ENCODE results near the gene RASSF9.
A peak's percentile ranks its signal among the peaks of the same experiment; 100 is the strongest.

RASSF9 gene

DNA sequence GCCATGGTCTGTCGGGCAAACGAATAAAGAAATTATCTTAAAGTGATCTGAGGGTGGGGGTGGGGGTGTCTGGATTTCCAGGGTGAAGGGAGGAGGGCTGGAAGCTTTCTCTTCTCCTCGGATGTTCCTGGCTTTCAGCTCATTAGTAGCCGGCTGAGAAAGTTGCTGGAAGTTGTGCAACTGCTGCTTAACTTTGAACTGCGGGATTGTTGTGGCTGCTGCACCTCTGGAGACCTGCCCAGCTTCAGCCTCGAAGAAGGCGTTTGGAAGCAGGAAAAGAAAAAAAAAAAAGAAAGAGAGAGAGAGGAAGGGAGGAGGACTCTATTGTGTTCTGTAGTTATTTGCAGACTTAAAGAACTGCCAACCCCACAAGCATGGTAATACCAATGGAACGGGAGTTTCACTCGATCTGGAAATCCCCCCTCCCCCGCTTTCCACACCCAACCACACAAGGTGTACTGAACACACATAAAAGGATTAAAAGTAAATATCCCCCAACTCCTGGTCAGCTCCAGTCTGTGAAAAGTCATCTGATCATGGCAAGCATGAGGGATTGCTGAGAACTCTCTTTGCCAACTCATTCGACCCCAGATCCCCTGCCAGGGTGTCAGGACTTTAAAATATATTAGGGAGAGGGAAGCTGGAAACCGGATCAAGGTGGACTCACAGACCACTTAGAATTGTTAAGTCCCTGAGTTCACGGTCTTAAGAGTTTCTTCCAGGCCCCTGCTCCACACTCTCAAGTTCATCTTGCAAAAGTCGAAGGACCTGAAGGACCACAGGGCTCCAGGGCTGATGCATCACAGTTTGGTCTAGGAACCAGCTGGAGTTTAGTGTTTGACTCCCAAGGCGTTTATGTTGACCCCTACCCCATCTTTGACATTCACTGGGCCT is at the start of gene RASSF9:
RASSF9 (minus strand) TSS at position 213 of the 894 bp plus-strand sequence; CDS start at position 5, 208 bp downstream.
- DNase-seq (ENCODE audit: low read depth) = peak; percentile 67

DNA sequence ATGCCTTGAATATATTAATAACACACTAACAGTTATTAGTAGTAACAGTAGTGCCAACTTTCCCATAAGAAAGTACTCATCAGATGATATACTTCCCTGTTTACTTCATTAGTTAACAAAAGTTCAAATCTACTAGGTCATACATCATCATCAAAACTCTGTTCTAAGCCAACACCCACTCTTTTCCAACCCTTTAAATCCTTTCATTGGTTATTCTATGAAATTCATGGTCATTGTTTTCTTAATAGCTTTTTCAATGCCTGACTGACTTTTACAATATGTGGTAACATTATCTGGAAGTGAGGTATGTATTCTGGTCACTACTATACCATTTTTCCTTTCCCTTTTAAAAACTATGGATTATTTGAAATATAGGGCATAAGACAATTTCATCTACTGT is 47.6 kb upstream of the RASSF9 start:
- DNase-seq (ENCODE audit: low read depth) = no peak

DNA sequence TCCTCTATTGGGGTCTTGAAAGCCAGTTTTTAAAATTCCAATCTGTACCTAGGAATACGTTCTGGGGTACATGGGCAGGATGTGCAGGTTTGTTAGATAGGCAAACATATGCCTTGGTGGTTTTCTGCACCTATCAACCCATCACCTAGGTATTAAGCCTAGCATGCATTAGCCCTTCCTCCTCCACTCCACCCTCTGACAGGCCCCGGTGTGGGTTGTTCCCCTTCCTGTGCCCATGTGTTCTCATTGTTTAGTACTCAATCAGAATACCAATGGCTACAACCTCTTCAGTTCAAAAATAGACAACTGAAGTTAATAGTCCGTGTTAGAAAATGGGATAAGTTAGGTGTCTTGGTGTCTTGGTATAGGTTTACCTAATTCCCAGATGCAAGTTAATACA is 41.2 kb upstream of the RASSF9 start:
- DNase-seq (ENCODE audit: low read depth) = no peak

DNA sequence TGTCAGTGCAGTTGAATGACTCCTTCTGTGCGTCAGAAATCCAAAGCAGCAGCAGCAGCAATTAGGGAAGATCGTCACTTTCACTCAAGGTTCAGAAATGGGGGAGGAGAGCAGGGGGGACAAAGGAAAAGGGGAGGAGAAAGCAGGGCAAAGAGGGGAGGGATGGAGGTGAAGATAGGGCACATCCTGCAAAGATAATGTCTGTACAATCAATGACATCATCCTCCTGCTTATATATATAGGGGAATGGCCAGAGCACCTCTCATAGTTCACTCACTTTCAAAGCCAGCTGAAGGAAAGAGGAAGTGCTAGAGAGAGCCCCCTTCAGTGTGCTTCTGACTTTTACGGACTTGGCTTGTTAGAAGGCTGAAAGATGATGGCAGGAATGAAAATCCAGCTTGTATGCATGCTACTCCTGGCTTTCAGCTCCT is 37.8 kb upstream of the RASSF9 start, which contains the start of gene NTS:
NTS (plus strand) TSS at position 265 of the 431 bp plus-strand sequence; CDS start at position 374, 109 bp downstream.
- DNase-seq (ENCODE audit: low read depth) = no peak

DNA sequence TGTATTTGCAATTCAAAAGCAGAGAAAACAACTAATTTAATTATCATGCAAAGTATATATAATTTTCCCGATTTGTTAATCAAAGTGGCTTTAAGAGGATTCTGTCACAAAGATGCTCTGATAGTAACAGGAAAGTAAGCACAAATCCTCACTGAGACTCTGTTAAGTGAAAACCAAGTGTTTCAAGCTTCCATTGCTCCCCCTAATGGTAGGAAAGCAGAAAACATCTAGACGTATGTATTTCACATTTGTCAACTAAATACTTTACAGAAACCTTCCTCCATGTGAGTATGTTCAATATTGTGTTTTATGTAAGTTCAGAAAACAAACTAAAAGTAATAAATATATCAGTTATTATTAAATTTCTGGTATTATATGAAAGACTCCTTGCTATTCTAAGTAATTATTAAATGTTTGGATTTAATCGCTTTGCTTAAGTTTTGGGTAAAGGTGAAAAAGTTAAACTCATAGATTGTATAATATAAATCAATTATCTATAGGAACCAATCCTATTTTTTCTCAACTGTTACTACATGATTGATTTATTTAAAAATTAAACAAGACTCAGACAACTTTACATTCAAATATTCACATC is 36.4 kb upstream of the RASSF9 start:
- peak; percentile 28 for DNase-seq (ENCODE audit: low read depth)

DNA sequence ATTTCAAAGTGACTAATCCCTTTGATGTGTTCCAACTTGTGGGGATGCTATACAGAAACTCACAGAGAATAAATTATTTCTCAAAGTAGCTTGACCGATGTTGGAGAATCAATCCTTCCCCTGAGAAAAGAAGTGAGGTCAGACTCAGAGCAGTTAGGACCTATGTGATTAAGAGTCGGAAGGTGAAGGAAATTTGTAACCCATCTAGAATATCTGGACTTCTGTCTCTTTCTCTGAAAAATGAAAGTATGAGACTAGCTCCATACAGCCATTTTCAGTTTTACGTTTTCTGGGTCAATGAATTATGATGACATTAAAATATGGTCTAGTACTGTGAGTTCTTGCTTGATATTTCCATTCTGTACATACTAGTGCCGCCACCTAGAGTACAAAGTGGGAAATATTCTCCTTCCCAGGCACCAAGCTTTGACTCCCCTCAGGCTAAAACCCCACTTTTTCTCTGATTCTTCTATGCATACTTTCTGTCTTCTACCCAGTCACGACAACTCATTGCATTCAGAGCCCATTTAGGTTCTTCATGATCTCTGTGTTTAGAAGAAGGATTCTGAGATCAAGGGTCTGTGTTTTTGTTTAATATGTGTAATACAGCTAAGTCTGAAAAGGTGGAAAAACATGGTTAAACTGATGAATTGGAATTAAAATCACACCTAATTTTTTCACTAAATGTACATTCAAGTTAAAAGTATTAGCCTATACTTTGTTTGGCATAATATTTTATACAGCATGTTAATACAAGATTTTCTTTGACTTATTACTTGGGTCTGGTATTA is 31.0 kb upstream of the RASSF9 start:
- peak; percentile 31 for DNase-seq (ENCODE audit: low read depth)

DNA sequence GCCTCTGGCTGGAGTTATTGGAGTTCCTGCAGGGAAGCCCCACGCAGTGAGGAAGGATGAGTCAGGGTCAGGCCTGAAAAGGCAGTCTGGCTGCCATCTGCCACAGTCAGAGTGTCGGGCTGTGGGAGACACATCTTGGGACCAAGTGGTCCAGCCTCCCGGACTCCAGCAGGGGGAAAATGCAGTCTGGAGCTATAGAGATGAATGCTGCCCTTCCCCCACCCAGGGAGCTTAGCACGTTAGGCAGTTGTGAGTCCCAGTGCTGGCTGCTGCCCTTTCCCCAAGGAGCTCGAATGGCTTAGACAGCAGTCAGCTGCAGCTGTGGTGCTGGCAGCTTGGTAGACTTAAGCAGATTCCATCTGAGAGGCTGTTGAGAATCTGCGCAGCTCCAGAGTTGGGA is 29.7 kb upstream of the RASSF9 start:
- peak; percentile 31 for DNase-seq (ENCODE audit: low read depth)

DNA sequence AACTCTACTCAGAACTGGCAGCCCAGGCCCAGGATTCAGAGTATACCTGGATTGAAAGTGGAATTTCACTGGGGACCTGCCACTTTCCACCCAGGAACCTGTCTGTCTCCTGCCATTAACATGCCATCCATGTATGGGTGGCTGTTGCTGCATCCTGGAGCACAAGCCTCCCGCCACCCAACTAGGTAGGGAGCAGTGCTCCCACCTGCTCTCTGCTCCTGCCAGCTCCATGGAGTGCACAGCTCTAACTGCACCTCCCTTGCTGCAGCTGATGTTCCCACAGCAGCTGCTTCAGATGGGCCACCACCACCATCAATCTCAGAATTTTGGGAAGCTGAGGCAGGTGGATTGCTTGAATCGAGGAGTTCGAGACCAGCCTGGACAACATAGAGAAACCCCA is 20.8 kb upstream of the RASSF9 start:
- no peak for DNase-seq (ENCODE audit: low read depth)

DNA sequence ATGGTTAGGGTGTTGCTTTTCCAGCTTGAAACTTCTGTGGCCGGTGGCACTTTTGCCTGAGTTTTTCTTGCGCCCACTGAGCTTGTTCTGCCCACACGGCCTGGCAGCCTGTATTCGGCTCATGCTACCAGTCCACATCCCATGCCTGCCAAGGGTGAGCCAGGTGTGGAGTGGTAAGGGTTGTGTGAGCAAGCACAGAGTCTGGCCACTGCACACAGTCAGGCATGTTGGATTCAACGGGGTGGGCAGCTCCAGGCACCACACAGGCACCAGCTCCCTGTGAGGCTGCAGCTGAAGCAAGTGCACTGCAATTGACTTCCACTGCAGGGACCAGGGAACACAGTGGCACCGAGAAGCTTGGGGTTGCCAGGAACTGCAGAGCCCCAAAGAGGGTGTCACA is 19.1 kb upstream of the RASSF9 start:
- no peak for DNase-seq (ENCODE audit: low read depth)

DNA sequence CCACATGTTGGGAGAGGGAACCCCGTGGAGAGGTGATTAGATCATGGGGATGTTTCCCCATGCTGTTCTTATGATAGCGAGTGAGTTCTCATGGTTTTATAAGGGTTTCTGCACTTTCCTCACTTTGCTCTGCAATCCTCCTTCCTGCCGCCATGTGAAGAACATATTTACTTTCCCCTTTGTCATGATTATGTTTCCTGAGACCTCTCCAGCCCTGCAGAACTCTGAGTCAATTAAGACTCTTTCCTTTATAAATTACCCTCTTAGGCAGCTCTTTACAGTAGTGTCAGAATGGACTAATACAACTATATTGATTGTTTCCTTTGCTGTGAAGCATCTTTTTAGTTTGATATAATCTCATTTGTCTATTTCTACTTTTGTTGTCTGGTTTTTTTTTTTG is 13.1 kb upstream of the RASSF9 start:
- no peak for DNase-seq (ENCODE audit: low read depth)

DNA sequence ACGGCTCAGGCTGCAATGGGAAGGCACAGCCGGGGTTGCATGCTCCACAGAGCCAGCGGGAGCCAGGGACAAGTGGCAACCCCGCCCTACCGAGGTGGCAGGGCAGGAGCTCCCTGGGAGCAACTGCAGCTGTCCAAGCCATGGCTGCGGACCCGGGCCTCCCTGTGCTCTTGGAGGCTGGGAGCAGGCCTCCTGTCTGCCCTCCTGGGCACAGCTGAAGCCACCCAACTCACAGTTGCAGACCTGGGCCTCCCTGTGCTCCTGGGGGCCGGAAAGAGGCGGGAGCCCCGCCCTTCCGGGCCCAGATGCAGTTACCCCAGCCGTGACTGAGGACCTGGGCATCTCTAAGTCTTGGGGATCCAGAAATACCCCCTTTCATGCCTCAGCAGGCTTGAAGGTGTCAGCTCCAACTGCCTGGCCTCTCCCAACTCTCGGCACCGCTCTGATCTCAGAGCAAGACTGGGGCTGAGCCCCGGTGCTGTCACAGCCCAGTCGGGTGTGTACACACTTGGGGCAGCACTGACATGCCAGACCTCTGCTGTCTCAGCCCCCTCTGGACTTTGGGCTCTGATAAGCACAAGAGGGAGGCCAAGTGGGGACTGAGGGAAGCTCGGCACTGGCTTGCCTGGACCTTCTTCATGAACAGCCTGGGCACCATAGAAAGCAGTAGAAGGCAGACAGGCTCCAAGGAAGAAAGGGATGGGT is 7.5 kb upstream of the RASSF9 start:
- DNase-seq (ENCODE audit: low read depth) = no peak

DNA sequence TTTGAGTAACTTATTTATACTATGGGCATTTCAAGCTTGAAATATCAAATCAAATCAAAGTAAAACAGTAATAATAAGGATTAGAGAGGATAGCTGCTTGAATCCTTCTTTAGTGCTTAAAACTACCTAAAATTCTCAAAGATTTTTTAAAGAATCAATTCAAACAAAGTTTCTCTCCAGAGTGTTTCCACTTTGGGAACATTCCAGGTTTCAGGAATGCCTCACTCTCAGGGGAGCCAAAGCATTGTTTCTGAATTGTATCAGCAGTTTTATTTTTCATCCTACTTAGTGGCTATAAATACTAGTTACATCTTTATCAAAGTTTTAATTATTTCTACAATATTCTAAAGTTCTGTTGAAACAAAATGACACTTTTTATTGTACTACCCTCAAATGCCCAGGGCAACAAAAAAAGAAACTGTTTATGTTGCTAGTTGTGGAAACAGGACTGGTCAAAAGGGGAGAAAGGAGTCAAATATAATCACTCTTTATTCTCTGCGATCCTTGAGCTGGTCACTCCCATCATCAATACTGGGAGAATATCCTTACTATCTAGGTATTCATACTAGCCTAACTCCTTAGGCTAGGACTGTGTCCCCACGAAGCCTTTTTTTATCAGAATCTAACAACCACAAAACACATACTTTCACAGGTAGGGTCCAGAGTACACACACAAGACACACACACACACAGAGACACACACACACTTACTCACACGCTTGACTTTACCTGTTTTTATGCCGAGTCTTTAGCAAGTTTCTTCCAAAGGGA is 598 bp downstream of the RASSF9 start:
- DNase-seq (ENCODE audit: low read depth) = no peak

DNA sequence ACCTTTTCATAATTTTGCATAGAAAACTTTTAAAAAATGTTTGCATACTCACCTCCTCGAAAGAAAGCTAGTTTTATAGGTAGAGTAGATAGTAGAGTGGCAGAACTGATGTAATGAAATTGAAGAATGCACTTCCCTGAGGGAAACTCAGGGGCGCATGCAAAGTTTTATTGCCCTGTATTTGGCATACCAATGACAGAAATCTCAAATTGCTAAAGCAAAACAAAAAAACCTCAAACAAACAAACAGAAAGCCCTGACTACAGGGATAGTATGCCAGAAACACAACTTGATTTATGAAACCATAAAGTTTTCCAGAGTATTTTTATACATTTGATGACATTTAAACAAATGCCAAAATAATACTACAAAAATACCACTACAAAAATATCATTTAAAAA is 1.8 kb downstream of the RASSF9 start:
- no peak for DNase-seq (ENCODE audit: low read depth)

DNA sequence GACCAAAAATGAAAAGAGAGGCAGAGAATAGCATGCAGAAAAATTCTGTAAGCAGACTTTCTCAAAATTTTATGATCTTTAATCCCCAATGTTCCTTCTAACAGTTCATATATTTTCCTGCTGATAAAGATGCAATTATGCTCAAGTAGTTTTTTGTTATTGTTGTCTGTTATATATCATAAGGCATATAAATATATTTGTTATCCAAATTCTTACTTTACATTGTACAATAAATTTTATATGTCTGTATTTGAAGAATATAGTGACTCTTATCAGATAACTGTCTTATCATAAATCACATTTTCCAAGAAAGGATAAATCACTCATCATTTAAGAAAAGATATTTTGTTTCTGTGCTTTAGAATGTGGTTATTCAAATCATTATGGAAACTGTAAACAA is 2.6 kb downstream of the RASSF9 start:
- DNase-seq (ENCODE audit: low read depth) = no peak

DNA sequence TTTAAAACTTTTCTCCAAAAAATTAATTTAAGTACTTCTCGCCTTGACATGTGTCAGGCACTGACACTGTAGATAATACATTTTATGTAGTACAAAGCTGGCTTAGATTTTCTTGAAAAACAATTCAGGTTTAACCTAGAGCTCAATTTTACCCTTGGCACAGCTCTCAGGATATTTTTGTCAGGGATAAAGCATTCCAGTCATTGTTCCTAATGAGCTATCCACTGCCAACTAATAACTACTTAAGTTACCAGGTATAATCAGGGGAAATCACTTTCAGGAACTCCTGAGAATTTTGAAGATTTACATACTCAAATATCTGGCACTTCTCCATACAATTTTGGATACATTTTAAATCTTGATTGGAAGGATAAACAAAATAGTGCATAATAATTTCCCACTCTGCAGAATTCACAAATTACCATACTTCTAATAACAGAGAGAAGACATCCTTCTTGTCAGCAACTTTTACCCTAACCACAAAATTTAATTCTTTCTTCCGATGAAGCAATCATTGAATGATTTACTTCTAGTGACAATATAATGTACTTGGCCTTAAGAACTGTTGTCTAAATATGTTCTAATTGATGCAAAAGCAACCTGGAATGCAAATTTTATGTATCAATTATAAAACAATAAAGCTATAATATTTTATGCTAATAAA is 4.8 kb downstream of the RASSF9 start:
- no peak for DNase-seq (ENCODE audit: low read depth)

DNA sequence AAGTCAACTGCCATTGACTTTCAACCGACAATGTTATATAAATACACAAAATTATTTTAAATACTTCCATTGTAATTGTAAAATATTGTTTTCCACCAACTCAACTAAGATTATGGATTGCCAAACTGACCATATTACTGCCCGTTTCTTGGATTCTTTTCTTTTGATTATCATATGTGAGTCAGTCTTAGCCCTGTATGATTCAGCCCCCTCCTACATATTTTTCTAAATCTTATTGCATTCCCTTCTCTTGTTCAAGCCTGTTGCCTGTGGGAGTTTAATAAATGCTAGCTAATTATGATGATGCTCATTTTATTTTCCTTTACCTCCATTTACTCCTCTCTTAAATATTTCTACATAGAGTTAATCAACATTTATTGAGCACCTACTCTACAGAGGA is 6.8 kb downstream of the RASSF9 start:
- DNase-seq (ENCODE audit: low read depth) = no peak

DNA sequence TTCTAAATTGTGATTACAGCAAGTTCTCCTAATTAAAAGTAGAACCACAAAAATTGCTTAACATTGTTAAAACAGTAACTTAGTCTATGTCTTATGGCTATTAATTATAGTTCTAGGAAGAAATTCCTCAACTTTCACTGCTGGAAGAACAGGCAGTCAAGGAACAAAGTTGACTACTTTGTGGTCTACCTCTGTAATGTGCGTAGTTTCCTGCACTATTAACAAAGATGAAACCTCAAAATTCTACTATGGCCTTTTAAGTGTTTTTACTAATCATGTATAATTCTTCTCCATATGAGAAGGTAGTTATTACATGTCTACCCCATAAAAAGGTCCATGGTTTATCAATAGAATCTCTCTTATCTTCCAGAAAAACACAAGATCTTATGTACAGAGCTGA is 7.6 kb downstream of the RASSF9 start:
- DNase-seq (ENCODE audit: low read depth) = no peak

DNA sequence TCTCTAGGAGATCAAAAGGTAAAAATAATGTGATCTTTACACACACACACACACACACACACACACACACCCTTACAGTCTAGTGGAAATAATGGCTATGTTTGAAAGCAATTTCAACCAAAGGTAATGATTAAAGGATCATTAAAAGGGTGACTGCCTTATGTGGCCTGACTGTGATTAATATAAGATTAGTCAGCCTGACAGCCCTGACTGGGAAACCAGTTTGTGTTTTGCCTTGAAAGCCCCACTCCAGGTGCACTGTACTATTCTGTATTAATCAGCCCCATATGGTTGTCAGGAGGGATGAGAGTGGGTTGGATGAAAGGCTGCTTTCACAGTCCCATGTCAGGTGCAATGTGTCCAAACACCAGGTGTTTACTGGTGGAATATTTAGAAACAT is 10.5 kb downstream of the RASSF9 start:
- DNase-seq (ENCODE audit: low read depth) = no peak

DNA sequence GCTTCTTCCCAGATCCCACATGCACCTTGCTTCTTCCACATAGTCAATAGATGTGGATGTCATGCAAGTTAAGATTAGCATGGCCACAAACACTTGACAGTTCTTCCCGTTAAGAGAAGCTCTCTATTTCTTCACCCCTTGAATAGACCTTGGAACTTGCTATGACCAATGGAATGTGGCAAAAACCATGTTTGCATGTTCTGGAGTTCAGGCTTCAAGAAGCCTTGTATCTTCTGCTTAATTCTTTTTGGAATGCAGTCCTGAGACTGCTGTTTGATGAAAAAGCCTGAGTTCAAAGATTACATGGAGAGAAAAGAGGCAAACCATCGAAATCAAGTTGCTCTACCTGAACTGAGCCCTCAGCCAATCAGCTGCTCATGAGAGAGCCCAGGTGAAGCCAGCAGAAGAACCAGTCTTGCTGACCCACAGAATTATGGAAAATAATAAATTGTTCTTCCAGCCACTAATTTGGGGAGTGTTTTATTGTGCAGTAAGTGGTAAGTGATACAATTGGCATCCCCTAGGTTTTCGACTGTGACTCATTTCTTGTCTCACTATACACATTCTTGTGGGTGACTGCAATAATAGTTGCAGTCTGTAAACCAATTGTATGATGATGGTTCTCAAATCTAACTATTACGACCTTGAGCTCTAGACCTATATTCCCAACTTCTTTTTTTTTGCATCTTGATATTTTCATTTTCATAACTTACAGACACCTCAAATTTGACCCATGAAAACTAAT is 12.6 kb downstream of the RASSF9 start:
- no peak for DNase-seq (ENCODE audit: low read depth)

DNA sequence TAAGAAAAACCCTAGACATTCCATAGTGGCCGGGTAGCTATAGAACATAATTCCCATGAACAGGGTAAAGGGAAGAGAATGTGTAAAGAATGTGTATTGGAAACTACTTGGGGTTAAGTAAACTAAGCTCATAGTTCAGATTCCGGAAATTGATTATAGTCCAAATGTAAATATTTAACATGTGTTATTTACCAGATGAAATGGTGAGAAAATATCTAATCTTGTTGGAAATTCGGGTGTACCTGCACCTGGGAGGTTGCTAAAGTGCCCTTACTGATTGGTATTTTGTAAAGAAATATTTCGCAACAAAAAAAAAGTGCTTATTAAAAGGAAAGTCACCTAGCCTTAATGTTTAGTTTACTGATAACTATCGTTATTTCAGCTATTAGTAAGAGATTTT is 14.4 kb downstream of the RASSF9 start:
- DNase-seq (ENCODE audit: low read depth) = no peak

Measured in GM04504 (cell line).